KMS-11 (cell line): ENCODE measurements around the gene PAMR1.

Source experiments
- H2AFZ ChIP-seq: fragments of 200-600 bp; sonication (generic); 2 replicates; pipeline ENCODE4 v1.6.1; 2016; ENCODE audit warnings: antibody characterized with exemption, mixed run types, low read depth
- H3K27ac ChIP-seq: fragments of 200-600 bp; sonication (generic); 2 replicates; pipeline ENCODE4 v1.6.1; 2016; ENCODE audit warnings: mild to moderate bottlenecking, mixed run types
- H3K27me3 ChIP-seq: fragments of 200-600 bp; sonication (generic); 2 replicates; pipeline ENCODE4 v1.6.1; 2017; ENCODE audit warnings: mild to moderate bottlenecking, low read depth, mixed run types, moderate library complexity; ENCODE audit not compliant: insufficient read depth
- H3K36me3 ChIP-seq: fragments of 200-600 bp; sonication (generic); 2 replicates; pipeline ENCODE4 v1.6.1; 2017; ENCODE audit warnings: mild to moderate bottlenecking, mixed run types; ENCODE audit not compliant: insufficient read depth
- H3K4me1 ChIP-seq: fragments of 200-600 bp; sonication (generic); 2 replicates; pipeline ENCODE4 v1.6.1; 2016; ENCODE audit warnings: mild to moderate bottlenecking, low read depth, mixed run types; ENCODE audit not compliant: poor library complexity, severe bottlenecking
- H3K4me2 ChIP-seq: fragments of 200-600 bp; sonication (generic); 2 replicates; pipeline ENCODE4 v1.7.0; 2016; ENCODE audit warnings: mild to moderate bottlenecking, mixed run types
- H3K4me3 ChIP-seq: fragments of 200-600 bp; sonication (generic); IDR thresholded peaks from 2 replicates; pipeline ENCODE4 v1.6.1; 2017; ENCODE audit warnings: low read depth, low read length, mixed read lengths; ENCODE audit not compliant: insufficient read depth
- H3K79me2 ChIP-seq: fragments of 200-600 bp; sonication (generic); 2 replicates; pipeline ENCODE4 v1.6.1; 2016; ENCODE audit warnings: low read depth, mixed run types; ENCODE audit not compliant: insufficient read depth
- H3K9ac ChIP-seq: fragments of 200-600 bp; sonication (generic); 2 replicates; pipeline ENCODE4 v1.6.1; 2016; ENCODE audit warnings: mild to moderate bottlenecking, mixed run types
- H4K20me1 ChIP-seq: fragments of 200-600 bp; sonication (generic); 2 replicates; pipeline ENCODE4 v1.6.1; 2016; ENCODE audit warnings: mild to moderate bottlenecking, mixed run types; ENCODE audit not compliant: insufficient read depth
- CTCF ChIP-seq: fragments of 200-600 bp; sonication (generic); conservative IDR thresholded peaks from 2 replicates; pipeline ENCODE4 v1.6.1; 2017; ENCODE audit warnings: low read depth, mild to moderate bottlenecking, antibody characterized with exemption, low read length, moderate library complexity, mixed read lengths

The PAMR1 gene

GRCh38 chr11:35390737-35391682, 134.4 kb downstream of the PAMR1 start:
- H4K20me1 ChIP-seq = no peaks in the 10 kb centered on the region
- H3K4me3 ChIP-seq = no peak overlapping the region
- peaks cover 15% of the 10 kb centered on the region for H3K4me1 ChIP-seq
- H3K36me3 ChIP-seq = no peaks in the 10 kb centered on the region
- H3K27ac ChIP-seq = no peak overlapping the region
- H2AFZ ChIP-seq = no peak overlapping the region
- no peak overlapping the region for H3K4me2 ChIP-seq
- no peak overlapping the region for H3K9ac ChIP-seq
- H3K27me3 ChIP-seq = no peaks in the 10 kb centered on the region
- no peak for TF ChIP-seq CTCF
- H3K79me2 ChIP-seq = no peaks in the 10 kb centered on the region

GRCh38 chr11:35389897-35390465, 135.4 kb downstream of the PAMR1 start:
- no peaks in the 10 kb centered on the region for H3K36me3 ChIP-seq
- no peak for TF ChIP-seq CTCF
- no peak overlapping the region for H3K4me2 ChIP-seq
- H3K27ac ChIP-seq = no peak overlapping the region
- no peak overlapping the region for H3K9ac ChIP-seq
- no peaks in the 10 kb centered on the region for H4K20me1 ChIP-seq
- no peaks in the 10 kb centered on the region for H3K79me2 ChIP-seq
- H3K4me3 ChIP-seq = no peak overlapping the region
- H3K4me1 ChIP-seq = peaks cover 15% of the 10 kb centered on the region
- no peaks in the 10 kb centered on the region for H3K27me3 ChIP-seq
- H2AFZ ChIP-seq = no peak overlapping the region

- no peak overlapping the region for H3K9ac ChIP-seq
- H3K79me2 ChIP-seq = no peaks in the 10 kb centered on the region
- no peaks in the 10 kb centered on the region for H4K20me1 ChIP-seq
- no peaks in the 10 kb centered on the region for H3K36me3 ChIP-seq
- H3K27ac ChIP-seq = no peak overlapping the region
- no peaks in the 10 kb centered on the region for H3K27me3 ChIP-seq
- no peak overlapping the region for H2AFZ ChIP-seq
- H3K4me2 ChIP-seq = no peak overlapping the region
- TF ChIP-seq CTCF = no peak
- peaks cover 15% of the 10 kb centered on the region for H3K4me1 ChIP-seq
- H3K4me3 ChIP-seq = no peak overlapping the region
Observed at GRCh38 chr11:35389112-35389511, 136.3 kb downstream of the PAMR1 start.

- peaks cover 15% of the 10 kb centered on the region for H3K4me1 ChIP-seq
- H4K20me1 ChIP-seq = no peaks in the 10 kb centered on the region
Observed at GRCh38 chr11:35388061-35388460, 137.4 kb downstream of the PAMR1 start.

More at GRCh38 chr11:35388061-35388460, 137.4 kb downstream of the PAMR1 start:
- Histone ChIP-seq H3K4me3 (no peak overlapping the region), H3K4me2 (no peak overlapping the region), H3K27me3 (no peaks in the 10 kb centered on the region), H3K36me3 (no peaks in the 10 kb centered on the region), H3K9ac (no peak overlapping the region), H2AFZ (no peak overlapping the region), H3K79me2 (no peaks in the 10 kb centered on the region), H3K27ac (no peak overlapping the region)
- no peak for TF ChIP-seq CTCF
